HG02610 (cell line): ENCODE data around the gene PIN1.
"Not testable (repeated sequence)": the region's sequence is repeated elsewhere in the genome, so short reads cannot be mapped to it uniquely, and the experiment has no call there.

Experiments
- ATAC-seq: cut with Tn5 transposase; IDR thresholded peaks from one replicate; pipeline ENCODE4 v1.9.1; 2021; ENCODE audit warnings: mild to moderate bottlenecking, moderate library complexity; ENCODE audit not compliant: unreplicated experiment

Gene PIN1

DNA sequence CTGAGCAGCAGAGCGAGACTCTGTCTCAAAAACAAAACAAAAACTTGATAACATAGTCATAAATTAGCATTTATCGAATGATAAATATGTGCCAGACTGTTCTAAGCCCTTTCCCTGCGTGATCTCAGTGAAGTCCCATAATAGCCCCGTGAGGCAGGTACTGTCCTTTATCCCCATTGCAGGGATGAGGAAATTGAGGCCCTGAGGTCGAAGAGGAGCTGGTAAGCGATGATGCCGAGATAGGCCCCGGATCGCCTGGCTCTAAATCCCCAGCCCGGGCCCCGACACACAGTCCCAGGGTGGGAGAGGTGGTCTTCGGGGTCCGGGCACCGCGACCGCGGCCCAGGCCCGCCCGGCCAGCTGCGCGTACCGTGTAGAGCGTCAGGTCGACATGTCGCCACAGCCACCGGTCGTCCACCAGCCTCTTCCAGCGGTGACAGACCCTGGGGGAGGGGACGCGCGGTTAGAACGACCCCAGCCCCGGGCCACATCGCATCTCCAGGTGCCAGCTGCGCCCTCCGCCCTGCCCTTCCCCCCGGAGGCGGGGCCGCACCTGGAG, 16.9 kb upstream of the PIN1 start:
- no peak for ATAC-seq

DNA sequence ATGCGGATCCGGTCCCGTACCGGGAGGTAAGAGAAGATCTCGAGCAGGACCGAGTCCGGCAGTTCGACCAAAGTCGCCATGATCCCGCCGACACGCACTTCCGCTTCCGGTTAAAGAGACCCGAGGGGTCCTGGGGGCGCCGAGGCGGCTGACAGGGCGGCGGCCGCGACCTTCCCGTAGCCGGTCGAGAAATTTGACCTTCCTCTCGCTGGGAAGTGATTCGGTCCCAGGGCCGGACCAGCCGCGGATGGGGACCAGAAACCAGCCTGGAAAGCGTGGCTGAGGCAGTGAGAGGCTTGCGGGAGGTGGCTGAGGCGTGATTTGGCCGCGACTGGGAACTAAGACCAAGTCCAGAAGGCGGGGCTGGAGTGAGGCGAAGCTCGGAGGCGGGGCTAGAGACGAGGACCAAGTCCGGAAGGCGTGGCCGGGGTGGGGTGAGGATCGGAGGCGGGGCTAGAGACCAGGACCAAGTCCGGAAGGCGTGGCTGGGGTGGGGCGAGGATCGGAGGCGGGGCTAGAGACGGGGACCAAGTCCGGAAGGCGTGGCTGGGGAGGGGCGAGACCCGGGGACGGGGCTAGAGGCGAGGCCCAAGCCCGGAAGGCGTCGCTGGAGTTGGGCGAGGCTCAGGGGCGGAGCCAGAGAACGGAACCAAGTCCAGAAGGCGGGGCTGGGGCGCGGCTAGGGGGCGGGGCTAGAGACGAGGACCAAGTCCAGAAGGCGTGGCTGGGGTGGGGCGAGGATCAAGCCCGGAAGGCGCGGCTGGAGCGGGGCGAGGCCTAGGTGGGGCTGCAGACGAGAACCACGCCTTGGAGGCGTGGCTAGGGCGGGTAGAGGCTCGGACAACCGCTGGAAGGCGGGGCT, 16.2 kb upstream of the PIN1 start, which contains the start of gene FBXL12:
Gene FBXL12, minus strand, starts transcription at position 346 of the 862 bp plus-strand sequence. Its CDS starts 266 bp downstream, at position 80.
- peak; percentile 82 for ATAC-seq

DNA sequence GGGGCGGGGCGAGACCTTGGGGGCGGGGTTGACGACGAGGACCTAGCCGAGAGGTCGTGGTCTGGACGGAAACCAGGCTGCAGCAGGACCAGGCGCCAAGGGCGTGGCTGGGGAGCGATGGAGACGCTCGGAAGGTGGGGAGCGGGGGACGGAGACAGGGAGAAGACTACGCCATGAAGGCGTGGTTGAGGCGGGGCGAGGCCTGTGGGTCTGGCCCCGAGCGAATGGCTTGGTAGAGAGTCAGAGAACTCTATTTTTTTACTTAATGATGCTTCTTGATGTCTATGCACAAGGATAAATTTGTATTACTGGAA, 15.6 kb upstream of the PIN1 start:
- no peak for ATAC-seq

DNA sequence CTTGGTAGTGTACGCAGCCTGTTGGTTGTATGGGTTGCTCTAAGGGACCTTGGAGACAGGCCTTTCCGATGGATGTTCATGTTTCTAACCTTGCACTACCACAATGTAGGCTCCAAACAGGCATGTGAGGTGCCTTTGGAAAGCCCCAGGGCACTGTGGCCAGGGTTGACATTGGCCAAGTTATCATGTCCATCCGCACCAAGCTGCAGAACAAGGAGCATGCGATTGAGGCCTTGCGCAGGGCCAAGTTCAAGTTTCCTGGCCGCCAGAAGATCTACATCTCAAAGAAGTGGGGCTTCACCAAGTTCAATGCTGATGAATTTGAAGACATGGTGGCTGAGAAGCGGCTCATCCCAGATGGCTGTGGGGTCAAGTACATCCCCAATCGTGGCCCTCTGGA, 15.1 kb upstream of the PIN1 start:
- ATAC-seq: not testable (repeated sequence)

DNA sequence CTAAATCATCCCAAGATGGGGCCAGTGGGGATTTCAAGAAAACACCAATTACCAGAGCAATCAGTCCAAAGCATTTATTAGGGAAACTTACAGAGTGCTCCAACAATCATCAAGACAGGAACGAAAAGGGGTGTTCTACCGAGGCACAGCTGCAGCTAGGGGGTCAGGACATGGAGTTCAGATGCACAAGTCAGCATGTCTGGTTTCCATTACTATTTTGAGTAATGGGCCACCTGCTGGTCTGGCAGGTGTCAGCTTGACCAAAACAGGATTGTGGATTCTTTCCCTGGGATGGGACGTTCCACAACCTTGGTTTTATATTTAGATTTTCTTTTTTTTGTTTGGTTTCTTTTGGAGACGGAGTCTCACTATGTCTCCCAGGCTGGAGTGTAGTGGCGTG, 11.3 kb upstream of the PIN1 start:
- no peak for ATAC-seq

DNA sequence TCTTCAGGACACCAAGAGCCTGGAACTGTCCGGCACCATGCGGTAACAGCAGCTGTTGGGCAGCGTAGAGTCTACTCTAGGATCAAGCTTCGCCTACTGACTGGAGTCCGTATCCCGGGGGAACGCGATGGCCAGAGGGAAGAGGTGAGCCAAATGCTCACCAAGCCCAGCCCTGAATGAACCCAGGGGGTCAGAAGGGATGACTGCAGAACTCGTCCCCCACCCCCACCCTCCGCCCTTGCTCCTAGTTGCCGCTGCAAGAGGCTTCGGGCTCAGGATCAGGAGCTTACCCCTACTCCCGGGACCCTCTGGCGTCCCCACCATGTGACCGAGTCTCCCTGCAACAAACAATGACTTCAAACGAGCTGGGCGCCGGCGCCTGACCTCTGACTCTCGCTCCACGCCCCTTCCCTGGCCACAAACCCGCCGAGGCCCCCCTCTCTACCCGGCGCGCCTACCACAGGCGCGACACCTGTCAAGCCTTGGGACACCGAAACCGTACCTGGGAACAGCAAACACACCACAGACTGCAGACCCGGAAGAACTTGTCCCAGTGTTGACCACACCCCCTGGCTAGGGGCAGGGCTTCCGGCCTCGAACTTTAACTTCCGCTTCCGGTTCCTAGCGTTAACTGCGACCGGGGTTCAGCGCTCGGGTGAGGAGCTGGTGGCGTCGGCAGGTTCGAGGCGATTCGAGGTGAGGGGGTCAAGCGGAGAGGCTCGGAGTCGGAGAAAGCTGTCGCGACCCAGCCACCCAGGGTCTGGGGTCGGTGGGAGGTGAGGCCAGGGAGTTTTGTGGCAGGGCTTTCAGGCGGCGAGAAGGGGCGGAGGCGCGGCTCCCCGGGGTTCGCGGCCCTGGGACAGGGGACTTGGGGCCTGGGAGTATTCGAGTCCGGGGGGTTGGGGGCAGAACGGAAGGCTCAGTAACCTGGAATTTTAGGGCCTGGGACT, 7.6 kb upstream of the PIN1 start, which contains the start of gene UBL5:
Gene UBL5, plus strand, starts transcription at position 630 of the 950 bp plus-strand sequence. CDS start 420 bp downstream, outside the sequence.
- ATAC-seq: peak; percentile 80

DNA sequence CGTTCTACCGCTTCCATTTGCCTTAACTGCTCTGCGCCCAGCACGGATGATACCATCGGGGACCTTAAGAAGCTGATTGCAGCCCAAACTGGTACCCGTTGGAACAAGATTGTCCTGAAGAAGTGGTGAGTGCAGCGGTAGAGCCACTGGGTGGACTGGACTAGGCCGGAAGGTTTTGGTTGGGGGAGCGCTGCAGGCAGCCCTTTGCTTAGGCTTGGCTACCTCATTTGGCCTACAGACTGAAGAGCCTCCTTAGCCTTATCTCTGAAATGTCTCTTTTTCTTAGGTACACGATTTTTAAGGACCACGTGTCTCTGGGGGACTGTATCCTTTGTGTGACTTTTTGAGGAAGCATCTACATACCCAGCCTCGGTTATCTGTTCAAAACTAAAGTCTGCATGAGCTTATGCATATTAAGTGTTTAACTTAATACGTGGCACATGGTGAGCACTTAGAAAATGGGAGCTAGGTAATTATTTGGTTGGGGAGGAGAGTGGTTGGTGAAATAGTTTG, 6.5 kb upstream of the PIN1 start:
- ATAC-seq: no peak

DNA sequence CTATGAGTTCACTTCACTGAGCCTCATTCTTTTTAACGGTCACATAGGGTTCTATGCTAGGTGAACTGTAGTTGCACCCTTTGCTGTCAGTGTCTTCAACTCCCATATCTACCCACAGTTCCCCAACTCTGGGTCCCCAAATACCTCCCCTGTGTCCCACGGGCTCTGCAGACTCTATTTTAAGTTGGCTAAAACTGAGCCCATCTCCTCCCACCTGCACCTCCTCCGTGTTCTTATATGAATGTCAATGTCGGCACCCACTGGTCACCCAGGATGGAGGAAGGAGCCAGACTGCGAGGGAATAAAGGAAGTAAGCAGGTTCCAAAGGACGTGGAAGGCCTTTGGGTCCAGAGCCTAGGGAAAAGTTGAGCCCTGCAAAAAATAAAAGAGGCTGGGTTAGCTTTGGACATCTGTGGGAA, 802 bp upstream of the PIN1 start:
- no peak for ATAC-seq

DNA sequence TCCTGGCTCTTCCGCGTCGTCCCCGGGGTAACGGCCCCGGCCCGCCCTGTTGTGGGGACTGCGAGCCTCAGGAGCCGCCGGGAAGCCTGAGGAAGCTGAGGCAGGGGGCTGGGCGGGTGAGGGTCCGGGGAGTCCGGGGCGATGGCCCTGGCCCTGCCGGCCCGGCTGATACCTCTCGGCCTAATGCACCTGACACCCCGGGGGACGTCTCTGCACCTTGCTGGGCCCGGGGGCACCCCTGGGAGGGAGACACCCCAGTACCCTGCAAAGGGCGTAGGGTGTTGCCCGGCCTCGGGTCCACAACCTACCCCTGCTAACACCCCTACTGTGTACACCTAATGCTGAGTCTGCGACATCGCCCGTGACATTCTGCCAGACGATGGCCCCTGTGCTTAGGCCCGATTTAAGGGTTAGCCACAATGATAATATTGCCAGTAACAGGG, 410 bp downstream of the PIN1 start:
- peak; percentile 14 for ATAC-seq

DNA sequence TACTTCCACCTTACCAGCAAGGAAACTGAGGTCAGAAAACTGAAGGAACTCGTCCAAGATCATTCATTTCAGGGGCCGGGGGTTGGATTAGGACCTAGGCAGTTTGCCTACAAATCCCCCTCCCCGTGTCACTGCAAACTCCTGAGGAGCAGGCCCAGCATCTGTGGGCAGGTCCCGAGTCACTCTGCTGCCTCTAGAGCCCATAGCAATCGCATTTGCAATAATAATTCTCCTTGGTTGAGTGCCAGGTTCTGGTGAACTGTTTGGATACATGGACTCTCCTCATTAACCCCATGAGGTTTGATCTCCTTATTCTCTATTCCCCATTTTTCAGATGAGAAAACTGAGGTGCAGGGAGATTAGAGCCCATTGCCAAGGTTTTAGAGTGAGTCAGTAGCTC, 903 bp downstream of the PIN1 start:
- no peak for ATAC-seq

DNA sequence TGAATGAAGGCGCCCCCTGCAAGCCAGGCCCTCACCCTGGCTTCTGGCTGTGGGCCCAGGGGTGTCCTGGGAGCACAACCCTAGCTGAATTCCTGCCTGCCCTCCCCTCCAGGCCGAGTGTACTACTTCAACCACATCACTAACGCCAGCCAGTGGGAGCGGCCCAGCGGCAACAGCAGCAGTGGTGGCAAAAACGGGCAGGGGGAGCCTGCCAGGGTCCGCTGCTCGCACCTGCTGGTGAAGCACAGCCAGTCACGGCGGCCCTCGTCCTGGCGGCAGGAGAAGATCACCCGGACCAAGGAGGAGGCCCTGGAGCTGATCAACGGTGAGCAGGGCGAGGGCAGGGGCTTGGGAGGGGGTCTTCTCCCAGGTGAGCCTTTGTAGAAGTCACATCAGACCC, 3.2 kb downstream of the PIN1 start:
- no peak for ATAC-seq

DNA sequence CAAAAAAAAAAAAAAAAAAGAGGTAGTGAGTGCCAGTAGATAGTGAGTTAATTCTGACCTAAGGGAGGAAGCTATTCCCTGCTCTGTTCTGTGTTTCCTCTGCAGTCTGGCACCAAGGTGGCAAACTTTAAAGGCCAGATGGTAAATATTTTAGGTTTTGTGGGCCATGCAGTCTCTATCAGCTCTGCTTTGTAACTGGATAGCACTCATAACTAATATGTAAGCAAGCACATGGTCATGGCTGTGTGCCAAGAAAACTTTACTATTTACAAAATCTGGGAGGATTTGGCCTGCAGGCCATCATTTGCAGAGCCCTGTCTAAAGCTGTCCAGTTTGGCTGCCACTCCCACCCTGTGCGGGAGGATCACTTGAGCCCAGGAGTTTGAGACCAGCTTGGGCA, 4.3 kb downstream of the PIN1 start:
- ATAC-seq: no peak

DNA sequence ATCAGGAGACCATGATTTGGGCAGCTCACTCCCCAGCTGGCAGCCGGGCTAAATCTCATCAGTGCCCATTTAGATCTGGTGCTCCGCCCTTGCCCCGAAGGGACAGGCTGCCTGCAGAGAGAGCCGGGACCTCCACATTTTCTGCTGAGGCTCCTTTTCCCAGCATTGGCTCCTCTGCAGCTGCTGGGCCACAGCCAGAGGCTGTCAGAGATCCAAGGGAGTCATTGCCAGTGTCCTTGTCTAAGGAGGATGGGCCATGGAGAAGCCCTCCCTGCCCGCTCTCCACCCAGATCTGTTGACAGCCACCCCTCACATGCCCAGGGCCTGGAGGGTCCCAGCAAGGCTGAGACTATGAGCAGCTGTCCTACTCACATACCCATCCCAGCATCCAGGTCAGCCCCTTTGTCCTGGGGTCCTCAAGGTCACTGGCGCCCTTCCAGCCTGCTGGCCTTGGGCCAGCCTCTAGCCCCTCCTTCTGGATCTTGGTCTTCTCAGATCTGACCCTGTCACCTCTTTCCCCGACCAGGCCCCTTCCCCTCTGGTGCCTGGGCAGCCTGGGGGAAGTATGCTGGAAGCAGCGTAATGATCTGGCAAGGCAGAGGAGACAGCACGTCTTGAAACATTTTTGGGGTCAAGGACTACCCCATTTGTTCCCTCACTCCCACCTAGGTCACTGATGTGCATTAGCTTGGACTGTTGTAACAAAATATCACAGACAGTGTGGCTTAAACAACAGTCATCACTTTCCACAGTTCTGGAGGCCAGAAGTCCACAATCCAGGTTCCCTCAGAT, 7.9 kb downstream of the PIN1 start:
- ATAC-seq: no peak

DNA sequence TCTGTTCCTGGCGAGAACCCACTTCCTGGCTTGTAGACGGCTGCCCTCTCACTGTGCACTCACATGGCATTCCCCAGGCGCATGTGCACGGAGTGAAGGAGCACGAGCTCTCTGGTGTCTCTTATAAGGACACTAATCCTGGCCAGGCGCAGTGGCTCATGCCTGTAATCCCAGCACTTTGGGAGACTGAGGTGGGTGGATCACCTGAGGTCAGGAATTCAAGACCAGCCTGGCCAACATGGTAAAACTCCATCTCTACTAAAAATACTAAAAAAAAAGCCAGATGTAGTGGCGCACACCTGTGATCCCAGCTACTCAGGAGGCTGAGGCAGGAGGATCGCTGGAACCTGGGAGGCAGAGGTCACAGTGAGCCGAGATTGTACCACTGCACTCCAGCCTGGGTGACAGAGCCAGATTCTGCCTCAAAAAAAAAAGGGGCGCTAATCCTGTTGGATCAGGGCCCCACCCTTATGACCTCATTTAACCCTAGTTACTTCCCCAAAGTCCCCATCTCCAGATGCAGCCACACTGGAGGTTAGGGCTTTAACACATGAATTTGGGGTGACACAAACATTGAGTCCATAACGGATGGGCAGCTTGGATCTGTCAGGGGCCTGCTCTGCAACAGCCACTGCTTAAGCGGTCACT, 8.6 kb downstream of the PIN1 start:
- ATAC-seq: not testable (repeated sequence)

DNA sequence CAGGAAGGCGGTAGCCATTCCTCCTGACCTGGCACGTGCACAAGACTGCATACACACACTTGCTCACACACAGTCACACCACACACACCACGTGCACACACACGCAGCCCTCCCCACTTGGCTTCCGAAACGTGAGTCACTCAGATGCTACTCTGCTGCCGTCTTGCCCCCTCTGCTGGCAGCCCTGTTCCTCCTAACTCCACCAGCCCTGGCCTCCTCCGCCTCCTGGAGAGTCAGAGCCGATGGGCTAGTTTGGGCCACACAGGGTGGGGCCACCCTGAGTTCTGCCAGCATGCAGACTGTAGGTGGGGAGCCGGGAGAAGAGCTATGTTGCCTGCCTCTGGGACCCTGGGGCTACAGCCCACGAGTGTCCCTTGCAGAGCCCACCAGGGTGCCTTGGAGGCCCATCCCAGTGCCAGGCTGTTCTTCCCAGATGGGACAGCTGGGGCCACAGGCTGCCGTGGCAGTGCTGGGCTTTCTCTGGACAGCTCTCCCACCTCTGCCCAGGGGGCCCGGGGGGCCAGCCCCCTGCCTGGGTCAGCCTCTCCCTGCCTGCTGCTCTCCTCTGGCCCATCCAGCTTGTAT, 12.1 kb downstream of the PIN1 start:
- no peak for ATAC-seq

DNA sequence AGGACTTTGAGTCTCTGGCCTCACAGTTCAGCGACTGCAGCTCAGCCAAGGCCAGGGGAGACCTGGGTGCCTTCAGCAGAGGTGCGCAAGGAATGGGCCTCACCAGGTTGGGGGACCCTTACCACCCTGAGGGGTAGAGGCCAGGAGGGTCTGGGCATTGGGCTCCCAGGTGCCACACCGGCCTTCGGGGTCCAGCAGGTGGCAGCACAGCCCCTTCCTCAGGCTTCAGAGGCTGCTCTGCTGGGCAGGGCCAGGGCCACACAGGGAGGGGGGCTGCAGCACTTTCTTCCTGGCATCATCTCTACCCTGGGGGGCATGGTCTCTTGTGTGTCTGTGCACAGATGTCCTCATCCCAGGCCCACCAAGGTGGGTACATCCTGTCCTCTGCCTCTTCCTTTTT, 12.9 kb downstream of the PIN1 start:
- ATAC-seq: no peak

DNA sequence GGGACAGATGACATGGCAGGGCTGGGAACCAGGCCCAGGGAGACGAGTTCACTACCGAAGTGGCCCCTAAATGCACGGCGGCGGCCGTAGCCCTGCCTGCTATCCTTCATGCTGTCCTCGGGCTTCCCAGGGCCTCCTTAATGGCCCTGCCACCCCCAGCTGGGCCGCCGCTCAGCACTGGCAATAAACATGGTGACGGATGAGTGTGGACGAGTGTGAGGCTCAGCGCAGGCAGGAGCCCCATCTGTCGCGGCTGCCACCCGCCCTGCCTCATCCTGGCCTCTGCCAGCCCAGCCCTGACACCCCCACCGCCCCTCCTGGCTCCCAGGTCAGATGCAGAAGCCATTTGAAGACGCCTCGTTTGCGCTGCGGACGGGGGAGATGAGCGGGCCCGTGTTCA, 13.6 kb downstream of the PIN1 start:
- ATAC-seq: no peak

DNA sequence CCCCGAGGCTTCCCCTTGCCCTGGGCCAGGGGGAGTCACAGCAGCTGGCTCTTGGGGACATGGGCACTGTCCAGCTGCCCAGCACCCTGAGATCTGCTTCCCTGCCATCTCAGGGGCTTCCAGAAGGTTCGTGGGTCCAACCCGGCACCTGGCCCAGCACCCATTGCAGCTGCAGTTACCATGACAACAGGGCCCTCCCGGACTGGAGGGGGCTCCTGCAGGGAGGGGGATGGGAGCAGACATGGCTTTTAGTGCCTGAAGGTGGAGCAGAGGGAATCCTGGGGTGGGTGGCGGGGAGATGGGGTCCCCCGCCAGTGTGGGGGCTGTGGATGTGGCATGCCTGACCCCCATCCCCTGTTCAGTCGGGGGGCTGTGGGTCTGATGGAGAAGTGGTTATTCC, 14.7 kb downstream of the PIN1 start:
- no peak for ATAC-seq

DNA sequence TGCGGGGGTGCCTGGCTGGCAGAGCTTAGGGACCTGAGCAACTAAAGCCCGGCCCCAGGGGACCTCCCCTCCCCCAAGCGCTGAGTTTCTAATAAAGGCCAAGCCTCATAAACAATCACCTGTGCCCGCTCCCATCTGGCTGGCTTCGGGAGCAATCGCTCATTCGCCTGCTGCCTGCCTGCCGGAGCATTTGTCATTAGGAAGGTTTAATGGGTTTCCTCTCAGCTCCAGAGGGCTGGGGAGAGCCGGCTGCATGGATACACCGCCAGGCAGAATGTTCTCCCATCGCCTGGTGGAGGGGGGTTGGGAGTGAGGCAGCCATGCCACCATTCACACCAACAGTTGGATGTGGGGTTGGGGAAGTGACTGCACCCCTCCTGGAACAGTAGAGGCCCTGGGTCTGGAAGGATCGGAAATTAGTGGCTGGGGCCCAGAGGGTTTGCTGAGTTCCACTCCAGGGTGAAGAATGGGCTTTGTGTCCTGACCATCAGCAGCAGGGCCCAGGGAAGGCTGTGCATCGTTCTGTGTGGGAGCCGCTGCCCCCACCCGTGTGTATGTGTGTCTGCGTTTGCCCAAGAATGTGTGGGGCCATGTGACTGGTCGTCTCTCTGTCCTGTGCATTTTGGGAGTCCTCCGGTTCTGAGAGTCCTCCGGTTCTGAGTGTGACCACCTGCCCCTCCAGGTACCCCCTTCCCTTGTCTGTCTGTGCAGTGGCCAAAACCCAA, 15.3 kb downstream of the PIN1 start:
- ATAC-seq: no peak
